Left renal cortex interstitium (tissue), 4 donors: Measurements from ENCODE around the gene ABHD12. TPM values are rescaled to one million over a fixed set of nuclear protein-coding genes. Genes with fewer than 3 reads are reported as not detected.

Experiments used
- DNase-seq, 4 donors: peaks; one replicate each; pipeline ENCODE4 v3.0.0-alpha.2; 2013; ENCODE audit warnings: low read depth in 4 of 4, low spot score in 2 of 4, missing footprints in 1 of 4
- polyA plus RNA-seq, 4 donors: library from polyadenylated mRNA; unstranded; fragments of 120-200 nt; gene quantifications; one replicate each; pipeline ENCODE4 v1.2.1, GENCODE V29; 2013; ENCODE audit not compliant: insufficient read length in 4 of 4

Gene ABHD12
- polyA plus RNA-seq, 4 donors: 47.3 to 61.4 (median 54.6) TPM

DNA sequence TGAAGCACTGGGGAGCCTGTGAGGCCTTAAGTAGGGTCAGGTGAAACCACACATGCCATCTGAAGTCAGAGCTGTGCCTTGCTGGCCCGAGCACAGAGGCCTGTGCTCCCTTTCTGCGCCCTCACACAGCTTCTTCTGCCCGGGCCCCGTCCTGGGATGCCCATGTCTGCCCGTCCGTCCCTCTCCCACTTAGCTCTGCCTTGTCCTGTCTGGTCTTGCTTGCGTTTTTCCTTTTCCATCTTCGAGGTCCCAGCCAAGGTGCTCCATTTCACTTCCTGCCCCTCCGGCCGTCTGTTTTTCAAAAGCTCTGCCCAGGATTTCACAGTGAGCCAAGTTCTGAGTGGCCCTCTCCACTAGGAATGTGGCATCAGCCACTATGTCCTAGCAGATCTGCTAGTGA lies 97.1 kb downstream of the ABHD12 start:
- no peak for DNase-seq

DNA sequence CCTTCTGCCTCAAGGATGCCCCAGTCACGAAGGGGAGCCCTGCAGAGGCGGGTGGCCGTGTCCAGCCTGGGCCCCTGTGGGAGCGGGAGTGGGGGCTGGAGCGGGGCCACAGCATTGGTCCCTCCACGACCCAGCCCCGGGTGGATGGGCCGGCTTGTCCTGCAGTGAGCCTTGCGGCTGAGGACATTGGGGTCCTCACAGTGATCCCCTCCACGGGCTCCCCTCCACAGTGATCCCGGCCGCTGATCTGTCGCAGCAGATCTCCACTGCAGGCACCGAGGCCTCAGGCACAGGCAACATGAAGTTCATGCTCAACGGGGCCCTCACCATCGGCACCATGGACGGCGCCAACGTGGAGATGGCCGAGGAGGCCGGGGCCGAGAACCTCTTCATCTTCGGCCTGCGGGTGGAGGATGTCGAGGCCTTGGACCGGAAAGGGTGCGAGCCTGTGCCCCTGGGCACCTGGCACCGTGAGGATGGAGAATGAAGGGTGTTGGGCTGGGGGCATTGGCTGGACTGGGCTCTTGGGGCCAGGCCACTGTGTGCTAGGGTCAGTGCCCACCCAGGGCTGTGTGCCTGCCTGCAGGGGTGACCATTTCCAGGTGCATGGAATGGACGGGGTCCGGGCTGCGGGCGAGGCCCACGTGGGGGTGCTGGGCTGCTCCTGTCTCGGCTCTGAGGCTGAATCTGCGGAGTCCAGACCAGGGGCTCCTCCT lies 98.3 kb downstream of the ABHD12 start:
- no peak for DNase-seq

DNA sequence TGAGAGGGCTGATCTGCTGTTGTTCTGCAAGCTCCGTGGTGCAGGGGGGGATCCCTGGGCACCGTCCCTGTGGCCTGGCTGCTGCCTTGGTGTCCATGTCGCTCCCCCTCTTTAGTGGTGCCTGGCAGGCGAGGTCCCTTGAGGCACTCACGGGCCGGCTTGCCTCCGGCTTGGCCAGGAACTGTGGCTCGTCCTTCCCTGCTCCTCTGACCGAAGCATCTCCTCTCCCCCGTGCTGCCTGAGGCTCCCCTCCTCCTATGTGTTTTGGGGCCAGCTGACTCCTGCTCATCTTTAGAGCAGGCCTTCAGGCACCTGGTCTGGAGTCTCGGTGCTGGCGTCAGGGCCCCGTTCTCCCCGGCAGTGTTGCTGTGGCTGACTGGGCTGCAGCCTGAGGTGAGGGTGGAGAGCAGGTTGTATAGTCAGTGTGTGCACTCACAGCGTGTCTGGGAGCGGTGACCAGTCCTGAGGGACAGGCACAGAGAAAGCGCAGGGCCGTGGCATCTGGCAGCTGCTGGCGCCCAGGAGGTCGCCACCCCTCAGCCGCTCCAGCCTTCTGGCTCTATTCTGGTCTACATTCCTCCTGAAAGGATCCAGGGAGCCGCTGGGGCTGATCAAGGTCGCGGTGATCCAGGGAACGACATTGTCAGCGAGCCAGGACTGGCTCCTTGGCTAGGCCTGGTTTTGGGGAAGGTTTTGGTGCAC lies 99.1 kb downstream of the ABHD12 start:
- no peak for DNase-seq

DNA sequence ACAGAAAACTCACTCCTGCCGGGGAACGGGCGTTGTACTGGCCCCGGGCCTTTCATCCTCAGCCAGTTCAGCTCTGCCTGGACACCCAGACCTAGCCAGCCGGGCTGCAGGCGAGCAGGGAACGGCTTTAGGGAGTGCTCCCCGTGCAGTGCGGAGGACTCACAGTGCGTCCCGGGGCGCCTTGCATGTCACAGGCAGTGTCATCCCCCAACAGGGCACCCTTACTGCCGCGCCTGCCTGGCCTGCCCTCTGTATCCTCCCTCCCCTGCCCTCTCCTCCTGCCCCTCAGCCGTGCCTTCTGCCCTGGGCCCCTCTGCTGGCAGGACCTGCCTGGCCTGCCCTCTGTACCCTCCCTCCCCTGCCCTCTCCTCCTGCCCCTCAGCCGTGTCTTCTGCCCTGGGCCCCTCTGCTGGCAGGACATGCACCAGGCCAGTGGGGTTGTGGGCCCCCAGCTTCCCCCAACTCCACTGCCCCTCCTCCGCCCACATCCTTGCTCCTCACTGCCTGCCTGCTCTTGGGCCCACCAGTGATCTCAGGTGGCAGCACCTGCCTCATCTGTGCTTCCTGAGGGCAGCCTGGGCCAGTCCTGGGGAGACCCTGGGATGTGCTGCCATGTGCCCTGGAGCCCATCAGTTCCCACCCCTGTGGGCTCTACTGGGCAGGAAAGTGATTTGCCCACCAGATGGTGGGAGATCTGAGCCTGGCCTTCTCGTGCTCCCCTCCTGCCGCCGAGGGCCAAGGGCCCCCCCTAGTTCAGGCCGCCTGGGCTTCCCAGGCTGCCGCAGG lies 99.8 kb downstream of the ABHD12 start:
- DNase-seq: no peak

DNA sequence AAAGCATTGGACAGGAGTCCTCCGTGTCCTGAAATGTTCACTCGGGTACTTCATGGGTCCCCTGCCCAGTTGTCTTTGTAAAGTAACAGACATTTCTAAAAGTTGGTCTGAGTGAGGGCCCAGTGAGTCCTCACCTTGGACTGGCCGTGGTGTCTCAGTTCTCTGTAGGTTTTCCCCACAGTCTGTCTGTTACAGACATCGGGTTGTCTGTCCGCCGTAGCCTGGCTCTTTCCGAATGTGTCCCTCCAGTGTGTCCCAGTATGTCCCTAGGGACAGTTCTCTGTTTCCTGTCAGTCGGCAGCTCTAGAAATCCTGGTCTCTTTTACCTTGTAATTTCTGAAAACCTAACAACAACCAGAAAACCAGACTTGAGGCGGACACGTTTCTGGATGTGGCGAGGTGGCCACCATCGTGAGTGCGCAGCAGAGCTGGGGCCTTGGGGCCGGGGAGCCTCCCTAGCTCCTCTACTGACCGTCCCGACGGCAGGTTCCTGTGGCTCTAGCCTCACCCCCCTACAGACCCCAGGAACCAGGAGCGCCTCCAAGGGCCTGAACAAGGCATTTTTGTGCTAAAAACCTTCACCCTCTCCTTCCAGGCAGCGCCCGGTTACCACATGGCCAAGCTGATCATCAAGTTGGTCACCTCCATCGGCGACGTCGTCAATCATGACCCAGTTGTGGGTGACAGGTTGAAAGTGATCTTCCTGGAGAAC lies 100.6 kb downstream of the ABHD12 start:
- DNase-seq: no peak

DNA sequence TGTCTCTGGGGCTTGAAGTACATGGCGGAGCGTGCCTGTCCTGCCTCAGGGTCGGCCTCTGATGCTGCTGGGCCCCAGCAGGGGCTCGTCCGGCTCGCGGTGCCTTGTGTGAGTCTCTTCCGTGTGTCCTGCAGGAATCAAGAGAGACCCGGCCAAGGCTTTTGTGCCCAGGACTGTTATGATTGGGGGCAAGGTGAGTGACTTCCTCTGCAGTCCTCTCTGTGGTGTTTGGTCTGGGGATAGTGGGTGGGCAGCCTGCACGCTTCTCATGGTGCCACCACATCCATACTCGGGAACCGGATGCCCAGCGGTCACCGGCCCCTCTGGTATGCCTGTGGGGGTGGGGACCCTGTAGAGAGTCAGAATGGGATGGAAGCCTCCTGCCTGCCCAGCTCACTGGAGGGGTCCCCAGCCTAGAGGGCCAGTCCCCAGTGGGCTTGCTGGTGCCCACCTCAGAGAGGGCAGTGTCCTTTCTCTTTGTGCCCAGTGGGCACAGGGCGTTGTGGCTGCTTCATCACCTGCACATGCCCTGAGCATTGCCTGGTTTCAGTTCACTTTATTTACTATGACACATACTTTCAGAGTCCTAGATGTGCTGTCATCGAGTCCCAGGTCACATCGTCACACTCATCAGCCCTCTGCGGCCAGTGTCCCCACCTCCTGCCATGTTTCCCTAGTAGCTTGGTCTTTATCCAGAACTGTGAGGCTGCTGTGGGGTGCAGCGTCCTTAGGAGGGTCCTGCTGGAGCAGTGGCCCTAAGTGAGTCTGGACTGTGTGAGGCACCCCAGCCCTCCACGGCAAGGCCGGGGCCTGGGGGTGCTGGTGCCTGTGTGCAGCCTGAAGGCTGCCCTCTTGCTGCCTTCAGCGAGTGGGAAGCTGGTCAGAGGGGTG lies 102.1 kb downstream of the ABHD12 start:
- DNase-seq: no peak

DNA sequence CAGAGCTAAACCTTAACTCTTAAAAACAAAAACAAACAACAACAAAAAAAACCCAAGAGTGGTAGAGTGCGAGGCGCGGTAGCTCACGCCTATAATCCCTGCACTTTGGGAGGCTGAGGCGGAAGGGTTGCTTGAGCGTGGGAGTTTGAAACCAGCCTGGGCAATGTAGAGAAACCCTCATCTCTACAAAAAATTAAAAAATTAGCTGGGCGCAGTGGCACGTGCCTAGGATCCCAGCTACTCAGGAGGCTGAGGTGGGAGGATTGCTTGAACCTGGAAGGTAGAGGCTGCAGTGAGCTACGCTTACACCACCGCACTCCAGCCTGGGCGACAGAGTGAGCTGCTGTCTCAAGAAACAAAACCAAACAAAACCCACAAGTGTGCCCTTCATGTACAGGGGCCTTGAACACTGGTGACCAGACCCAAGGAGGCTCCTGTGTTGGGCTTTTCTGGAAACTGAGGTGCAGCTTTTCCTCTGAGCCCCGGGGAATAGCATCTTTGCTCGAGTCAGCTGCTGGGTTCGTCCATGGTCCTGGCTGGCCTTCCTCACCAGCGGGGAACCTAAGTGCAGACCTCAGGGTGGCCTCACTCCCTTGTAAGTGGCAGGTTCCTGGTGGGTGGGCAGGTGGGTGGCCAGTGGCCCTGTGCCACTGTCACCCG lies 102.9 kb downstream of the ABHD12 start:
- DNase-seq: no peak

DNA sequence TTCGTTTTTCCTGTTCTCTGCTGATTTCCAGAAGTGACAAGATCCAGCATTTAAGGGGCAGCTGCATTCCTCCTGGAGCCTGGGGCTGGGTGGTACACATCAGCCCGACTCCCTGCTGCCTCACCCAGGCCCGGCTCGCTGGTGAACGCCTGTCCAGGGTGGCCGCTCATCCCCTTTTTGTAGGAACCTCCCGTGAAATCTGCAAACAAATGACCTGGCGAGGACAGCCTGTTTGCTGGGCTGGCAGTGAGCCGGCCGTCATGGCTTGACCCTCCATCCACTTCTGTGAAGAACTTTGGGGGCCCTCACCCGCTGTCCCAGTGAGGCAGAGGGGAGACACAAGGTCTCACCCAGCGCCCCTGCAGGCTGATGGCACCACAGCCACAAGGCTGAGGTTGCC lies 103.7 kb downstream of the ABHD12 start:
- no peak for DNase-seq

DNA sequence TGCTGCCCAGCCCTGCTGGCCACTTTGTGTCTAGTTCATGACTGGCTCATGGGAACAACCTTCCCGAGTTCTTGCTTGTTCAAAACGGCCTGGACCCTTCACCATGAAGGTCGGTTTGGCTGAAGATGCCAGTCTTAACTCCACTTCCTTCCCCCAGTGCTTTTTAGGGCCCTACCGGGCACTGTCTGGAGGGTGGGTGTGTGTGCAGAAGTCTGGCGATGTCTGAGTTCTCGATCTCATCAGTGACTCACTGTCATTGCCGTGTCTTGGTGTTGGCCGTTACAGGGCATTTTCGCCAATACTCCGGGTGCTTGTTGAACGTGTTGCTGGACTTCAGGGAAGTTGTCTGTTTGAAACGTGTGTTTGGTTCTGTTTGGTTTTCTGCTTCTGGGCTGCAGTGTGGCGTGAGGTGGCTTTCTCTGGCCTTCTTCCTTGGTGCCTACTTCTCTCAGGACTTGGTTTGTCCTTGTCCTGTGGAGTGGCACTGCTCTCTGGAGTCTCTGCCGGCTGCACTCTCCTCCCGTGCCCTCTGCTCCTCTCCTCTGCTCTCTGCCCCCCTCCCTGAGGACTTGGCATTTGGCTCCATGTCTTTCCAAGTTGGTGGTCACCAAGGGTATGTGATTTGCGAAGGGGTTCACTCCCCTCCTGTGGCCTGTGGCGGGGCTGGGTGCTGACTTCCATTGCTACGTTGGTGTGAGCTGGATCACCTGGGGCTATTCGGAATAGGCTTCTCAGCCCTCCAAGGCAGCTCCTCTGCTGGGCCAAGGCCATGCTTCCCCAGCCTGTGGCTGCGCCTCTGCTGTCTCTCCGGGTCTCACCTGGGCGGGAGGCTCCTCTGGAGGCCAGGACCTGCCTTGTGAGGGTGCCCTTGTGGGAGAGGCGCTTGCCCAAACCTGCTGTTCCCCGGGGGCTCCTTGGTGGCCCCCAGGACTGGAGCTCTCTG lies 104.5 kb downstream of the ABHD12 start:
- DNase-seq: no peak

DNA sequence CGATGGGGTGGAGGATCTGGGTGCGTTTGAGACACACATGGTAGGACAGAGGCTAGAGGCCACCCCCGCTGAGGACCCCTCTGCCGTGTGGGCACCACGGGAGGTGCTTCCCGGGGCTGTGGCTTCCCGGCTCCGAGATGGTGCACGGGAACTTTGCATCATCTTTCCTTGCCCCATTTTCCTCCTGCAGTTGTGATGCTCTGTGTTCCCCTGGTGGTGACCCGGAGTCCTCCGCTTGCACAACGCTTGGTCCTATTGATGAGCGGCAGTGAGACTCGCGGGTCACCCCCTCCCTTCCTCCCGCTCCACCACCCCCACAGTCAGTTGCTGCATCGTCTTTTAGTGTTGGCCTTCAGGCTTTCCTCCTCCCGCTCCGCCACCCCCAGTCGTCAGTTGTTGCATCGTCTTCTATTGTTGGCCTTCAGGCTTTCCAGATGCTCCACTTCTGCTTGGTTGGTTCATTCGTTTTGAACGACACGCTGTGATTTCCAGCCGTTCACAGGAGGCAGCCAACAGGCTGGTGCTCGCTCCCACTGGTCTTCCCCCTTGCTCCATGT lies 105.5 kb downstream of the ABHD12 start:
- no peak for DNase-seq

DNA sequence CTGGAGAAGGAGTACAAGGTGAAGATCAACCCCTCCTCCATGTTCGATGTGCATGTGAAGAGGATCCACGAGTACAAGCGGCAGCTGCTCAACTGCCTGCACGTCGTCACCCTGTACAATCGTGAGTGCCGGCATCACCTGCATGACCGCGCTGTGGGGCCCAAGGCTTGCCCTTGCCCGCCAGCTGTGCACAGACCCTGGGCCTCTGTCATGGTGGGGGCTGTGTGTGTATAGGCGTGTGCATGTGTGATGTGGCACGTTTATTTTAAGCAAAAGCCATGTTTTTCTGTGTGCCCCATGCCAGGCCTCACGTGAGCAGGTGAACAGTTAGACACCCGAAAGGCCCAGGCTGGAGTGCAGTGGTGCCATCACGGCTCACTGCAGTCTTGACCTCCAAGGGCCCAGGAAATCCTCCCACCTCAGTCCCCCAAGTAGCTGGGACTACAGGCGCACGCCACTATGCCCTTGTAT lies 106.5 kb downstream of the ABHD12 start:
- DNase-seq: no peak

DNA sequence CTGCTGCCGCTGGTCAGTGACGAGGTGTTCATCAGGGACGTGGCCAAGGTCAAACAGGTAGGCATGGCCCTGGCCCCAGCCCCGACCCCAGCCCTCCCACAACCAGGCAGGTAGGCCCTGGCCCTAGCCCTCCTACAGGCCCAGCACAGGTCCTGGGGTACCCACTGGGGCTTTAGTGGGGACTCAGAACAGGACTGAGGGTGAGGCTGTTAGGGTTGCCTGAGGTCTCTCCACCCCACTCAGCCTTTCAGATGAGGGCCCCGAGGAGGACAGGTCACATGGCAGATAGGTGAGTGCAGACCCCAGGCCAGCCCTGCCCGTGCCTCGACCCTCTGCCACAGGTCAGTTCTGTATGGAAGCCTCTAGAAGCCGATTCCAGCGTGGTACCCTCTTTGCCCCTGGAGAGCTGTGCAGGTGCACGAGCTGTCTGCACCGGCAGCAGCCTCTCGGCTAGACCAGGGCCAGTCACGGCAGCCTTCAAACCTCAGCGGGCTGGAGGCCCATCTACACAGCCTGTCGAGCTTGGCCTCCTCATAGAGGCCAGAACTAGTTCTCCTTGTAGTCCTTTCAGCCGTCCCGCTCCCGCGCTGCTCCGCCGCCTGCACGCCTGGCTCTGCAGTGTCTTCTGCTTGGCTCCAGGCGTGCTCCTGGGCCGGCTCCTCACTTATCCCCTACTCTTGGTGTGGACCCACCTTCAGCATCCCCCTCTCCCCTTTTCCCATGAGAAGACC lies 107.2 kb downstream of the ABHD12 start:
- no peak for DNase-seq

DNA sequence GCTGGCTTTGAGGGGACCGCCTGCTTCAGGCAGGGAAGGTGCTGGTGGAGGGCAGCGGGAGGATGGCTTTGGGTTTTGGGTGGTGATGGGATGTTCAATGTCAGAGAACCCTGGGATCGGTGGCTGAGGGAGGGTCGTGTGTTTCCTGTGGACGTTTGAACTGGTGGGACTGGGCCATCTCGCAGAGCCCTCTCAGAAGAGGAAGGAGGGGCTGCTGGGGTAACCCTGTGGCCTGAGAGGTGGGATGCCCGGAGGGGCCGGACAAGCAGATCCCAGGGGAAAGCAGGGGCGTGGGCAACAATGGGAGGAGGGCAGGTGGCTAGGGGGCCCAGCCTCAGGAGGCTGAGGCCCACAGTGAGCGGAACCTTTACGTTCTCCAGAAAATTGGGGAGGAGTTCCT lies 107.8 kb downstream of the ABHD12 start:
- DNase-seq: no peak

DNA sequence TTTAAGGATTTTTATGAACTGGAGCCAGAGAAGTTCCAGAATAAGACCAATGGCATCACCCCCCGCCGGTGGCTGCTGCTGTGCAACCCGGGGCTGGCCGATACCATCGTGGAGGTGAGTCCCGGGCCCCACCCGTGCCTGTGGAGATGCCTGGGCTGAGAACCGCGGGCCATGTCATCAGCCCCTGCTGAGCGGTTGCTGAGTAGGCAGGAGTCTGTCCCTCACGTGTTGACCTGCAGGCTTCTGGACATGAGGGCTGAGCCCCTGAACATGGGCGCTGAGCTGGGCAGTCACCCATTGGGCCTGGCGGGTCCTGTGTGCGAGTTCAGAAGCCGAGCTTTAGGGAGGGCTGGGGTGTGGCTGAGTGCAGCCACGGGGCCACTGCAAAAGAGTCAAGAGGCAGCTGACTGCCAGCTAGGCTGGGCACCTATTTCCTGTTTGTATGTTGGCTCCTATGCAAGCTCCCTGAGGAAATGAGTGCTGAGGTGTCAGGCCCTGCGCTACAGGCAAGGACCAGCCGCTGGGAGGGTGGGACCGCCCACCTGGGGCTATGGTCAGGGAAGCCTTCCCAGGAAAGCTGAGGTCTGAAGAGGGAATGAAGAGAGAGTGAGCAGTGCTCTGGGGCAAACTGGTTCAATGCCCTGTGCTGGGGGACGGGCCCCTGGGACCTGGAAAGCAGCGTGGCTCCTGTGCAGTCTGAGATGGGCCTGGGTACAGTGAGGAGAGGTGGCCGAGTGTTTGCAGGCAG lies 108.4 kb downstream of the ABHD12 start:
- DNase-seq: no peak

DNA sequence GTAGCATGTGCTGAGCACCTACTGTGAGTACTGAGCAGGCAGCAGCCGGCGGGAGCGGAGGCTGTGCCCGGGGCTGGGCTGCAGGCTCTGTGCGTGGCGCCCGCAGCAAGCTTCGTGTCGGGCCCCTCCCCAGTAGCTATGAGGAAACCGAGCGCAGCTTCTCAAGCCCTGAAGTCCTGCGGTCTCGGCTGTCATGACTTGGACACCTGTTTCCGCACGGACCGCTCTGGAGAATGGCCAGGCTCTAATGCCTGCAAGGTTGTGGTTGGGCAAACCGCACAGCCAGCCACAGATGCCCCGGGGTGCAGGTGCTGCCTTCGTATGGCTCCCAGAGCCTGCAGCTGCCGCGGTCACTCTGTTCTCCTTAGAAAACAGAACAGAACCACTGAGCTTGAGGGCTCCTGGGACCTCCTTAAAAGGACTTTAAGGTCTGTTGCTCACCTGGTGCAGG lies 109.1 kb downstream of the ABHD12 start:
- no peak for DNase-seq
